OCI-LY1 (cell line): Measurements from ENCODE around the gene REEP6.
"Not testable (repeated sequence)": the region's sequence is repeated elsewhere in the genome, so short reads cannot be mapped to it uniquely, and the experiment has no call there.

ENCODE experiments used
- H2AFZ ChIP-seq: fragments of 200-600 bp; sonication (generic), shearing (Covaris generic); 2 replicates; pipeline ENCODE4 v1.6.0; 2014; ENCODE audit warnings: antibody characterized with exemption, mild to moderate bottlenecking, low read length
- H3F3A ChIP-seq: fragments of 200-600 bp; sonication (generic), shearing (Covaris generic); 2 replicates; pipeline ENCODE4 v1.6.0; 2014; ENCODE audit warnings: mild to moderate bottlenecking, antibody characterized with exemption, low read length, moderate library complexity; ENCODE audit not compliant: insufficient read depth
- H3K27ac ChIP-seq: fragments of 200-600 bp; sonication (generic); 2 replicates; pipeline ENCODE4 v1.5.1; 2014; ENCODE audit warnings: low read length, mixed run types, mild to moderate bottlenecking, low read depth; ENCODE audit not compliant: poor library complexity, severe bottlenecking
- H3K27me3 ChIP-seq: fragments of 200-600 bp; sonication (generic); 2 replicates; pipeline ENCODE4 v1.6.0; 2014; ENCODE audit warnings: antibody characterized with exemption, mild to moderate bottlenecking, low read length, moderate library complexity; ENCODE audit not compliant: insufficient read depth
- H3K36me3 ChIP-seq: fragments of 200-600 bp; sonication (generic); 2 replicates; pipeline ENCODE4 v1.6.1; 2014; ENCODE audit warnings: mild to moderate bottlenecking, antibody characterized with exemption, low read length, moderate library complexity, mixed read lengths; ENCODE audit not compliant: insufficient read depth
- H3K4me1 ChIP-seq: fragments of 200-600 bp; sonication (generic); 2 replicates; pipeline ENCODE4 v1.5.1; 2014; ENCODE audit warnings: mild to moderate bottlenecking, low read length, moderate library complexity; ENCODE audit not compliant: insufficient read depth, severe bottlenecking
- H3K4me2 ChIP-seq: fragments of 200-600 bp; sonication (generic), shearing (Covaris generic); 2 replicates; pipeline ENCODE4 v1.6.1; 2014; ENCODE audit warnings: low read length
- H3K4me3 ChIP-seq: fragments of 200-600 bp; sonication (generic); 2 replicates; pipeline ENCODE4 v1.5.1; 2014; ENCODE audit warnings: low read length, low read depth, mild to moderate bottlenecking, mixed read lengths; ENCODE audit not compliant: poor library complexity, severe bottlenecking
- H3K79me2 ChIP-seq: fragments of 200-600 bp; shearing (Covaris generic); 2 replicates; pipeline ENCODE4 v1.6.1; 2016; ENCODE audit warnings: mixed run types, low read length, mixed read lengths; ENCODE audit not compliant: insufficient read depth
- H3K9ac ChIP-seq: fragments of 200-600 bp; sonication (generic), shearing (Covaris generic); 2 replicates; pipeline ENCODE4 v1.6.1; 2014; ENCODE audit warnings: mild to moderate bottlenecking, low read length, mixed read lengths
- H3K9me2 ChIP-seq: fragments of 200-600 bp; sonication (generic), shearing (Covaris generic); 2 replicates; pipeline ENCODE4 v1.6.1; 2014; ENCODE audit warnings: low read depth, mild to moderate bottlenecking, low read length, mixed read lengths
- H3K9me3 ChIP-seq: fragments of 200-600 bp; shearing (Covaris generic); 2 replicates; pipeline ENCODE4 v1.6.1; 2014; ENCODE audit warnings: low read length, mixed read lengths
- H4K20me1 ChIP-seq: fragments of 200-600 bp; sonication (generic), shearing (Covaris generic); 2 replicates; pipeline ENCODE4 v1.6.0; 2016; ENCODE audit warnings: mild to moderate bottlenecking, low read length; ENCODE audit not compliant: insufficient read depth
- EZH2 ChIP-seq: fragments of 200-600 bp; sonication (generic), shearing (Covaris generic); IDR thresholded peaks from 2 replicates; pipeline ENCODE4 v1.8.0; 2017; ENCODE audit warnings: borderline replicate concordance, mixed run types, mild to moderate bottlenecking, antibody characterized with exemption, low read length, moderate library complexity, mixed read lengths
- TF ChIP-seq, protein P1 (sequence below): fragments of 200-600 bp; sonication (generic), shearing (Covaris generic); IDR thresholded peaks from 2 replicates; pipeline ENCODE4 v1.5.1; 2017; ENCODE audit warnings: mild to moderate bottlenecking, antibody characterized with exemption, low read length, moderate library complexity, mixed read lengths

The REEP6 gene

GRCh38 chr19:1532003-1532402 lies 41.0 kb downstream of the REEP6 start:
- H3K9me2 ChIP-seq, result no peaks in the 10 kb centered on the region
- H3F3A ChIP-seq, result no peaks in the 10 kb centered on the region
- H4K20me1 ChIP-seq, result no peaks in the 10 kb centered on the region
- H3K27me3 ChIP-seq, result peaks cover 20% of the 10 kb centered on the region
- no peak overlapping the region for H3K27ac ChIP-seq
- H3K4me2 ChIP-seq, result no peak overlapping the region
- H3K4me3 ChIP-seq, result no peak overlapping the region
- no peak overlapping the region for H2AFZ ChIP-seq
- H3K79me2 ChIP-seq, result no peaks in the 10 kb centered on the region
- TF ChIP-seq, protein P1, sequence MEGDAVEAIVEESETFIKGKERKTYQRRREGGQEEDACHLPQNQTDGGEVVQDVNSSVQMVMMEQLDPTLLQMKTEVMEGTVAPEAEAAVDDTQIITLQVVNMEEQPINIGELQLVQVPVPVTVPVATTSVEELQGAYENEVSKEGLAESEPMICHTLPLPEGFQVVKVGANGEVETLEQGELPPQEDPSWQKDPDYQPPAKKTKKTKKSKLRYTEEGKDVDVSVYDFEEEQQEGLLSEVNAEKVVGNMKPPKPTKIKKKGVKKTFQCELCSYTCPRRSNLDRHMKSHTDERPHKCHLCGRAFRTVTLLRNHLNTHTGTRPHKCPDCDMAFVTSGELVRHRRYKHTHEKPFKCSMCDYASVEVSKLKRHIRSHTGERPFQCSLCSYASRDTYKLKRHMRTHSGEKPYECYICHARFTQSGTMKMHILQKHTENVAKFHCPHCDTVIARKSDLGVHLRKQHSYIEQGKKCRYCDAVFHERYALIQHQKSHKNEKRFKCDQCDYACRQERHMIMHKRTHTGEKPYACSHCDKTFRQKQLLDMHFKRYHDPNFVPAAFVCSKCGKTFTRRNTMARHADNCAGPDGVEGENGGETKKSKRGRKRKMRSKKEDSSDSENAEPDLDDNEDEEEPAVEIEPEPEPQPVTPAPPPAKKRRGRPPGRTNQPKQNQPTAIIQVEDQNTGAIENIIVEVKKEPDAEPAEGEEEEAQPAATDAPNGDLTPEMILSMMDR, result no peak
- no peak for TF ChIP-seq EZH2
- H3K4me1 ChIP-seq, result no peaks in the 10 kb centered on the region
- H3K9me3 ChIP-seq, result no peaks in the 10 kb centered on the region
- no peaks in the 10 kb centered on the region; the same call in 1 of the 2 replicates for H3K36me3 ChIP-seq
- H3K9ac ChIP-seq, result no peak overlapping the region

DNA sequence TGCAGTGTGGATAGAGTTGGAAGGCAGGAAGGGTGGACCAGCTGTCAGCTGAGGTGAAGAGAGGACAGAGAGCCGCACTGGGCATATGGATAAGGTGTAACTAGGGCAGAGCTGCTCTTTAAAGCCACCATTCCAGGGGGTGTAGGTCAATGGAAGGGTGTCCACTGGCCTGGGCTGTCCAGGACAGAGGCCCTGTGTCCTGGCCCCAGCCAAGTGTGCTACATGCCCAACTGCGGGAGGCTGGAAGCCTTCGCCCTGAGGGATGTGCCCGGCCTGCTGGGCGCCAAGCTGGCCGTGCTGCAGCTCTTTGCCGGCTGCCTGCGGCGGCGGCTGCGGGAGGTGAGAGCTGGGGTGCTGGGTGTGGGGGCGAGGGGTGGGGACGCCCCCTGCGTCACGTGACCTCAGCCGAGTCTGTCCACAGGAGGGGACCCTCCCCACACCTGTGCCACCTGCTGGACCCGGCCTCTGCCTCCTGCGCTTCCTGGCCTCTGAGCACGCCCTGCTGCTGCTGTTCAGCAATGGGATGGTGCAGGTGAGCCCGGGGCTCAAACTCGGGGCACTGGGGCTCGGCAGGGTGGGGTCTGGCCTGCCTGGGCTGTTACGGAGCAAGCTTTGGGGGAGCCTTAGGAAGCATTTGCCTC lies 42.6 kb downstream of the REEP6 start:
- H3K9ac ChIP-seq, result no peak overlapping the region
- H3K4me2 ChIP-seq, result no peak overlapping the region
- H3K27me3 ChIP-seq, result peaks cover 20% of the 10 kb centered on the region
- no peaks in the 10 kb centered on the region for H4K20me1 ChIP-seq
- TF ChIP-seq, protein P1, result no peak
- TF ChIP-seq EZH2, result no peak
- no peaks in the 10 kb centered on the region for H3K9me2 ChIP-seq
- H3K9me3 ChIP-seq, result no peaks in the 10 kb centered on the region
- H3K4me1 ChIP-seq, result no peaks in the 10 kb centered on the region
- H2AFZ ChIP-seq, result no peak overlapping the region
- no peak overlapping the region for H3K27ac ChIP-seq
- no peaks in the 10 kb centered on the region; the same call in 1 of the 2 replicates for H3K36me3 ChIP-seq
- no peaks in the 10 kb centered on the region for H3K79me2 ChIP-seq
- no peak overlapping the region for H3K4me3 ChIP-seq
- no peaks in the 10 kb centered on the region for H3F3A ChIP-seq

DNA sequence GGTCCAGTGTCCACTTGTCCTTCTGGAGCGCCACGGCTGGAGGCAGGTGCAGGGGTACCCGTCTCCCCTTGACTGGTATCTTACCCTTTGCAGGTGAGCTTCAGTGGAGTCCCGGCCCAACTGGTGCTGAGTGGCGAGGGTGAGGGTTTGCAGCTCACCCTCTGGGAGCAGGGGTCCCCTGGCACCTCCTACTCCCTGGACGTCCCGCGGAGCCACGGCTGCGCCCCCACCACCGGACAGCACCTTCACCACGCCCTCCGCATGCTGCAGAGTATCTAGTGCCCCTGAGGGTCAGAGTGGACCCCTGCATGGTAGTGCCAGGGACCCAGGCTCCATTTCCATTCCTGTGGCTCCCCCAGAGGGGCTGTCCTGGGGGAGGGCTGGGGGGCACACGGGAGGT lies 44.0 kb downstream of the REEP6 start:
- H3K9me3 ChIP-seq, result no peaks in the 10 kb centered on the region
- H3K27me3 ChIP-seq, result peaks cover 17% of the 10 kb centered on the region
- no peaks in the 10 kb centered on the region; the same call in 1 of the 2 replicates for H3K36me3 ChIP-seq
- no peaks in the 10 kb centered on the region for H3F3A ChIP-seq
- no peak overlapping the region for H2AFZ ChIP-seq
- H3K4me2 ChIP-seq, result no peak overlapping the region
- TF ChIP-seq, protein P1, result no peak
- no peak for TF ChIP-seq EZH2
- H3K79me2 ChIP-seq, result no peaks in the 10 kb centered on the region
- H4K20me1 ChIP-seq, result no peaks in the 10 kb centered on the region
- H3K27ac ChIP-seq, result no peak overlapping the region
- no peaks in the 10 kb centered on the region for H3K9me2 ChIP-seq
- H3K9ac ChIP-seq, result no peak overlapping the region
- no peaks in the 10 kb centered on the region for H3K4me1 ChIP-seq
- H3K4me3 ChIP-seq, result no peak overlapping the region

GRCh38 chr19:1535699-1536098 lies 44.7 kb downstream of the REEP6 start:
- H3K4me1 ChIP-seq, H3K9me2 ChIP-seq, H3K9ac ChIP-seq, H3K27ac ChIP-seq, H3K79me2 ChIP-seq, H3K9me3 ChIP-seq, H4K20me1 ChIP-seq, H3K36me3 ChIP-seq, H3K4me2 ChIP-seq, H3K4me3 ChIP-seq, H3F3A ChIP-seq, H2AFZ ChIP-seq: not testable (repeated sequence)
- peaks cover 20% of the 10 kb centered on the region for H3K27me3 ChIP-seq
